CD4-positive, CD25-positive, alpha-beta regulatory T cell (primary cell): Measurements from ENCODE around the gene LCP2. TPM values are rescaled to one million over a fixed set of nuclear protein-coding genes. Genes with fewer than 3 reads are reported as not detected.

Experiments used
- ATAC-seq, 2 donors: fragments of 150-1000 bp; cut with Tn5 transposase; one replicate each; pipeline ENCODE4 v1.10.0; 2021; ENCODE audit warnings: low read depth in 2 of 2, moderate number of reproducible peaks in 2 of 2, moderate library complexity in 1 of 2
- DNase-seq, 3 donors: peaks; one replicate each; pipeline versions ENCODE4 v3.0.0 to v3.0.0-alpha.2; 2012 to 2022; ENCODE audit warnings: mixed read lengths in 1 of 3
- H3K27ac ChIP-seq: one replicate; pipeline ENCODE4 v1.7.0; 2013; ENCODE audit warnings: mild to moderate bottlenecking, low read length; ENCODE audit not compliant: insufficient read depth, poor library complexity, severe bottlenecking
- H3K27me3 ChIP-seq: one replicate; pipeline ENCODE4 v1.7.0; 2013; ENCODE audit warnings: low read length; ENCODE audit not compliant: control insufficient read depth, insufficient read depth
- H3K36me3 ChIP-seq: one replicate; pipeline ENCODE4 v1.7.0; 2013; ENCODE audit warnings: mild to moderate bottlenecking, low read length, moderate library complexity; ENCODE audit not compliant: control insufficient read depth, insufficient read depth
- H3K4me1 ChIP-seq: 2 replicates; pipeline ENCODE4 v1.7.0; 2013; ENCODE audit warnings: mild to moderate bottlenecking, low read length; ENCODE audit not compliant: insufficient read depth, control insufficient read depth, poor library complexity, severe bottlenecking
- H3K4me3 ChIP-seq: one replicate; pipeline ENCODE4 v1.7.0; 2013; ENCODE audit warnings: low read depth, mild to moderate bottlenecking, low read length, moderate library complexity
- H3K9me3 ChIP-seq, 2 experiments: 1 replicate in 1 of 2; 2 replicates in 1 of 2; pipeline ENCODE4 v1.7.0; 2013; ENCODE audit warnings: low read length in 2 of 2, mild to moderate bottlenecking in 1 of 2, moderate library complexity in 1 of 2; ENCODE audit not compliant: control insufficient read depth in 2 of 2
- H3K27ac Mint-ChIP-seq, 3 donors: one replicate each; pipeline ENCODE4 v1.8.0; 2020 to 2022; ENCODE audit warnings: mild to moderate bottlenecking in 3 of 3, mixed read lengths in 3 of 3, moderate library complexity in 2 of 3
- H3K27me3 Mint-ChIP-seq: one replicate; pipeline ENCODE4 v1.8.0; 2022; ENCODE audit warnings: mild to moderate bottlenecking, mixed read lengths
- H3K36me3 Mint-ChIP-seq: one replicate; pipeline ENCODE4 v1.8.0; 2020; ENCODE audit warnings: mixed read lengths
- H3K4me1 Mint-ChIP-seq, 4 donors: one replicate each; pipeline ENCODE4 v1.8.0; 2020 to 2022; ENCODE audit warnings: mixed read lengths in 4 of 4, mild to moderate bottlenecking in 1 of 4
- H3K4me3 Mint-ChIP-seq, 4 donors: one replicate each; pipeline ENCODE4 v1.8.0; 2020 to 2022; ENCODE audit warnings: mild to moderate bottlenecking in 4 of 4, mixed read lengths in 4 of 4, moderate library complexity in 3 of 4
- H3K9me3 Mint-ChIP-seq, 7 donors: one replicate each; pipeline ENCODE4 v1.8.0; 2020 to 2022; ENCODE audit warnings: mixed read lengths in 7 of 7, mild to moderate bottlenecking in 3 of 7, moderate library complexity in 2 of 7
- polyA plus RNA-seq, 4 donors: library from polyadenylated mRNA; unstranded; fragments of 300-500 nt; fragmentation: Illumina TruSeq; gene quantifications; one replicate each; pipeline ENCODE4 v1.2.3, GENCODE V29; 2021
- total RNA-seq: library from RNA; stranded (reverse); gene quantifications from one replicate; pipeline ENCODE4 v1.2.3, GENCODE V29; 2022

Gene LCP2
- total and polyA plus RNA-seq, 5 donors from 2014 or later = 164 to 351 (median 197) TPM

- no peaks in the 10 kb centered on the region for H3K27me3 Mint-ChIP-seq
- H3K4me1 Mint-ChIP-seq = peaks cover 58 to 100% (median 91%) of the 10 kb centered on the region in 4 donors
- peak overlapping the region; percentile 65 to 97 (median 76) for H3K4me3 Mint-ChIP-seq
- H3K36me3 Mint-ChIP-seq = peaks cover 96% of the 10 kb centered on the region
- H3K9me3 ChIP-seq = no peaks in the 10 kb centered on the region
- H3K4me3 ChIP-seq = peak overlapping the region; percentile 59
- peak overlapping the region; percentile 88 for H3K27ac ChIP-seq
- H3K27ac Mint-ChIP-seq = peak overlapping the region; percentile 98 to 99 (median 98)
- no peak for DNase-seq
- peaks cover 94% of the 10 kb centered on the region for H3K36me3 ChIP-seq
- H3K27me3 ChIP-seq = no peaks in the 10 kb centered on the region
- H3K4me1 ChIP-seq = peaks cover 100% of the 10 kb centered on the region
- no peaks in the 10 kb centered on the region for H3K9me3 Mint-ChIP-seq
- ATAC-seq = peak in 1 of 2 donors; percentile 26
Measured at GRCh38 chr5:170287532-170287931, 10.0 kb downstream of the LCP2 start.

GRCh38 chr5:170286386-170286925 lies 11.1 kb downstream of the LCP2 start:
- ATAC-seq = no peak
- no peaks in the 10 kb centered on the region for H3K9me3 Mint-ChIP-seq
- peaks cover 96% of the 10 kb centered on the region for H3K36me3 Mint-ChIP-seq
- Histone ChIP-seq H3K4me1 (peaks cover 100% of the 10 kb centered on the region), H3K27ac (peak overlapping the region; percentile 88), H3K27me3 (no peaks in the 10 kb centered on the region), H3K4me3 (peak overlapping the region; percentile 63), H3K9me3 (no peaks in the 10 kb centered on the region), H3K36me3 (peaks cover 93% of the 10 kb centered on the region)
- no peak for DNase-seq
- H3K27ac Mint-ChIP-seq = peak overlapping the region; percentile 23 to 98 (median 98)
- H3K27me3 Mint-ChIP-seq = no peaks in the 10 kb centered on the region
- peaks cover 65 to 100% (median 91%) of the 10 kb centered on the region in 4 donors for H3K4me1 Mint-ChIP-seq
- peak overlapping the region in 3 of 4 donors; percentile 69 to 97 (median 74) for H3K4me3 Mint-ChIP-seq

GRCh38 chr5:170285181-170285580 lies 12.4 kb downstream of the LCP2 start:
- no peak for ATAC-seq
- Histone ChIP-seq H3K27me3 (no peaks in the 10 kb centered on the region), H3K4me1 (peaks cover 100% of the 10 kb centered on the region), H3K36me3 (peaks cover 88% of the 10 kb centered on the region), H3K27ac (peak overlapping the region; percentile 88), H3K9me3 (no peaks in the 10 kb centered on the region), H3K4me3 (peak overlapping the region; percentile 63)
- Mint-ChIP-seq H3K36me3 (peaks cover 87% of the 10 kb centered on the region), H3K27me3 (no peaks in the 10 kb centered on the region), H3K9me3 (no peaks in the 10 kb centered on the region), H3K27ac (peak overlapping the region; percentile 81 to 98 (median 98)), H3K4me3 (peak overlapping the region; percentile 57 to 97 (median 76)), H3K4me1 (peaks cover 59 to 100% (median 89%) of the 10 kb centered on the region in 4 donors)
- DNase-seq = no peak

- no peaks in the 10 kb centered on the region for H3K9me3 Mint-ChIP-seq
- peak overlapping the region; percentile 81 to 98 (median 98) for H3K27ac Mint-ChIP-seq
- H3K4me1 Mint-ChIP-seq = peaks cover 53 to 100% (median 89%) of the 10 kb centered on the region in 4 donors
- Histone ChIP-seq H3K27me3 (no peaks in the 10 kb centered on the region), H3K27ac (peak overlapping the region; percentile 88), H3K9me3 (no peaks in the 10 kb centered on the region), H3K36me3 (peaks cover 79% of the 10 kb centered on the region), H3K4me3 (peak overlapping the region; percentile 70), H3K4me1 (peaks cover 100% of the 10 kb centered on the region)
- H3K27me3 Mint-ChIP-seq = no peaks in the 10 kb centered on the region
- DNase-seq = no peak
- ATAC-seq = no peak
- H3K36me3 Mint-ChIP-seq = peaks cover 87% of the 10 kb centered on the region
- H3K4me3 Mint-ChIP-seq = peak overlapping the region; percentile 70 to 97 (median 76)
Measured at GRCh38 chr5:170284231-170284630, 13.3 kb downstream of the LCP2 start.

- H3K27ac ChIP-seq = peak overlapping the region; percentile 88
- no peaks in the 10 kb centered on the region for H3K27me3 Mint-ChIP-seq
- no peaks in the 10 kb centered on the region for H3K9me3 ChIP-seq
- ATAC-seq = no peak
- peak overlapping the region; percentile 70 for H3K4me3 ChIP-seq
- peaks cover 98% of the 10 kb centered on the region for H3K4me1 ChIP-seq
- no peak for DNase-seq
- no peaks in the 10 kb centered on the region for H3K9me3 Mint-ChIP-seq
- peak overlapping the region; percentile 73 to 97 (median 76) for H3K4me3 Mint-ChIP-seq
- no peaks in the 10 kb centered on the region for H3K27me3 ChIP-seq
- peaks cover 70% of the 10 kb centered on the region for H3K36me3 ChIP-seq
- H3K36me3 Mint-ChIP-seq = peaks cover 78% of the 10 kb centered on the region
- H3K4me1 Mint-ChIP-seq = peaks cover 49 to 100% (median 86%) of the 10 kb centered on the region in 4 donors
- peak overlapping the region; percentile 94 to 98 (median 96) for H3K27ac Mint-ChIP-seq
Measured at GRCh38 chr5:170283296-170283695, 14.3 kb downstream of the LCP2 start.

GRCh38 chr5:170280011-170280493 lies 17.5 kb downstream of the LCP2 start:
- no peaks in the 10 kb centered on the region for H3K27me3 Mint-ChIP-seq
- DNase-seq = no peak
- peaks cover 96% of the 10 kb centered on the region for H3K4me1 ChIP-seq
- H3K9me3 ChIP-seq = no peaks in the 10 kb centered on the region
- peaks cover 55% of the 10 kb centered on the region for H3K36me3 ChIP-seq
- H3K36me3 Mint-ChIP-seq = peaks cover 63% of the 10 kb centered on the region
- ATAC-seq = no peak
- H3K9me3 Mint-ChIP-seq = no peaks in the 10 kb centered on the region
- H3K4me1 Mint-ChIP-seq = peaks cover 39 to 98% (median 85%) of the 10 kb centered on the region in 4 donors
- peak overlapping the region; percentile 88 for H3K27ac ChIP-seq
- H3K27me3 ChIP-seq = no peaks in the 10 kb centered on the region
- peak overlapping the region; percentile 81 to 97 (median 89) for H3K4me3 Mint-ChIP-seq
- H3K4me3 ChIP-seq = peak overlapping the region; percentile 65
- peak overlapping the region; percentile 93 to 98 (median 98) for H3K27ac Mint-ChIP-seq

- H3K27me3 ChIP-seq = no peaks in the 10 kb centered on the region
- Mint-ChIP-seq H3K9me3 (peaks cover 0 to 2% (median 0%) of the 10 kb centered on the region in 7 donors), H3K27ac (peak overlapping the region; percentile 93 to 98 (median 98)), H3K4me1 (peaks cover 39 to 98% (median 83%) of the 10 kb centered on the region in 4 donors), H3K36me3 (peaks cover 60% of the 10 kb centered on the region), H3K27me3 (no peaks in the 10 kb centered on the region), H3K4me3 (peak overlapping the region; percentile 81 to 97 (median 89))
- peaks cover 55% of the 10 kb centered on the region for H3K36me3 ChIP-seq
- H3K4me3 ChIP-seq = peak overlapping the region; percentile 65
- H3K9me3 ChIP-seq = no peaks in the 10 kb centered on the region
- peaks cover 96% of the 10 kb centered on the region for H3K4me1 ChIP-seq
- H3K27ac ChIP-seq = peak overlapping the region; percentile 88
- ATAC-seq (no peak), DNase-seq (no peak)
Measured at GRCh38 chr5:170279459-170279817, 18.1 kb downstream of the LCP2 start.
